Medulla oblongata (tissue), 1 donor: ENCODE results near the gene CRYBG2.
A peak's percentile ranks its signal among the peaks of the same experiment; 100 is the strongest.
"Not testable (repeated sequence)": the region's sequence is repeated elsewhere in the genome, so short reads cannot be mapped to it uniquely, and the experiment has no call there.

Experiments
- DNase-seq: peaks from one replicate; pipeline ENCODE4 v3.0.0-alpha.2; 2015; ENCODE audit errors: extremely low spot score

CRYBG2 gene

GRCh38 chr1:26293911-26294463, 59.9 kb downstream of the CRYBG2 start:
- DNase-seq: no peak

- not testable (repeated sequence) for DNase-seq
These were observed 61.2 kb downstream of the CRYBG2 start for GRCh38 chr1:26292735-26293134.

- no peak for DNase-seq
These were observed 62.0 kb downstream of the CRYBG2 start for GRCh38 chr1:26291939-26292338.

GRCh38 chr1:26291433-26291832, 62.5 kb downstream of the CRYBG2 start:
- DNase-seq: no peak

- DNase-seq: no peak
These were observed 63.1 kb downstream of the CRYBG2 start for GRCh38 chr1:26290882-26291261.

GRCh38 chr1:26290122-26290881, 63.6 kb downstream of the CRYBG2 start:
- DNase-seq: no peak

GRCh38 chr1:26289158-26290059, 64.5 kb downstream of the CRYBG2 start:
- DNase-seq: peak; percentile 40

GRCh38 chr1:26288311-26288941, 65.5 kb downstream of the CRYBG2 start:
- no peak for DNase-seq

- no peak for DNase-seq
These were observed 66.1 kb downstream of the CRYBG2 start for GRCh38 chr1:26287811-26288210.

GRCh38 chr1:26287033-26287711, 66.8 kb downstream of the CRYBG2 start:
- no peak for DNase-seq

- no peak for DNase-seq
These were observed 67.9 kb downstream of the CRYBG2 start for GRCh38 chr1:26286064-26286416.

GRCh38 chr1:26285366-26286063, 68.4 kb downstream of the CRYBG2 start:
- no peak for DNase-seq

GRCh38 chr1:26284597-26285347, 69.2 kb downstream of the CRYBG2 start:
- no peak for DNase-seq

GRCh38 chr1:26283871-26284596, 69.9 kb downstream of the CRYBG2 start:
- no peak for DNase-seq

GRCh38 chr1:26283279-26283853, 70.6 kb downstream of the CRYBG2 start:
- no peak for DNase-seq

GRCh38 chr1:26282401-26282918, 71.5 kb downstream of the CRYBG2 start:
- DNase-seq: no peak

- DNase-seq: no peak
These were observed 72.0 kb downstream of the CRYBG2 start for GRCh38 chr1:26281971-26282370.

GRCh38 chr1:26281091-26281958, 72.6 kb downstream of the CRYBG2 start:
- no peak for DNase-seq
